NT2/D1 (cell line): ENCODE data around the gene FCSK.

Source experiments
- YY1 ChIP-seq: IDR thresholded peaks from 2 replicates; pipeline ENCODE4 v1.6.1; 2011; ENCODE audit not compliant: insufficient read length, insufficient read depth
- ZNF274 ChIP-seq: IDR thresholded peaks from 2 replicates; pipeline ENCODE4 v1.6.1; 2011; ENCODE audit warnings: mild to moderate bottlenecking, low read depth, low read length

- TF ChIP-seq YY1 (no peak), ZNF274 (no peak)
Observed at GRCh38 chr16:70493802-70494201, 39.4 kb downstream of the FCSK start.
